Liver (tissue), 9 donors: ENCODE measurements around the gene AQP9. TPM values are rescaled to one million over a fixed set of nuclear protein-coding genes. Genes with fewer than 3 reads are reported as not detected.

Source experiments
- DNase-seq: peaks from one replicate; pipeline ENCODE4 v3.0.0-alpha.2; 2017; ENCODE audit warnings: low spot score
- H3K27ac ChIP-seq, 2 donors: one replicate each; pipeline ENCODE4 v1.7.0; 2013; ENCODE audit warnings: inconsistent platforms in 2 of 2, low read length in 2 of 2, control low read depth in 1 of 2, low read depth in 1 of 2, mild to moderate bottlenecking in 1 of 2
- H3K27me3 ChIP-seq, 4 donors: one replicate each; pipeline versions ENCODE4 v1.6.1 to v1.7.0; 2013; ENCODE audit warnings: low read length in 3 of 4, inconsistent platforms in 1 of 4, mild to moderate bottlenecking in 1 of 4, moderate library complexity in 1 of 4; ENCODE audit not compliant: control insufficient read depth in 4 of 4, insufficient read depth in 4 of 4
- H3K36me3 ChIP-seq, 4 donors: one replicate each; pipeline versions ENCODE4 v1.6.1 to v1.7.0; 2013; ENCODE audit warnings: low read length in 3 of 4, mild to moderate bottlenecking in 3 of 4, low read depth in 1 of 4, moderate library complexity in 1 of 4; ENCODE audit not compliant: control insufficient read depth in 4 of 4, insufficient read depth in 3 of 4
- H3K4me1 ChIP-seq, 4 donors: one replicate each; pipeline versions ENCODE4 v1.6.1 to v1.7.0; 2013; ENCODE audit warnings: low read length in 3 of 4, mild to moderate bottlenecking in 3 of 4, moderate library complexity in 1 of 4; ENCODE audit not compliant: control insufficient read depth in 4 of 4, insufficient read depth in 4 of 4
- H3K4me3 ChIP-seq, 3 donors: one replicate each; pipeline versions ENCODE4 v1.6.1 to v1.7.0; 2013; ENCODE audit warnings: low read length in 3 of 3, control low read depth in 1 of 3, low read depth in 1 of 3, mild to moderate bottlenecking in 1 of 3
- H3K9ac ChIP-seq, 2 donors: one replicate each; pipeline ENCODE4 v1.7.0; 2013; ENCODE audit warnings: low read length in 2 of 2, mild to moderate bottlenecking in 2 of 2, moderate library complexity in 2 of 2, control low read depth in 1 of 2, low read depth in 1 of 2
- H3K9me3 ChIP-seq, 4 donors: one replicate each; pipeline versions ENCODE4 v1.6.1 to v1.7.0; 2013; ENCODE audit warnings: low read length in 3 of 4; ENCODE audit not compliant: control insufficient read depth in 4 of 4
- ATF3 ChIP-seq: IDR thresholded peaks from 2 replicates; pipeline ENCODE4 v1.6.1; 2016; ENCODE audit warnings: antibody characterized with exemption
- CTCF ChIP-seq: fragments of 150-350 bp; IDR thresholded peaks from 2 replicates; pipeline ENCODE4 v1.5.1; 2017; ENCODE audit warnings: improper control_type of control experiment, low read depth, low read length; ENCODE audit not compliant: missing input control
- EGR1 ChIP-seq, 2 donors: IDR thresholded peaks; 2 replicates each; pipeline ENCODE4 v1.6.1; 2016 to 2018; ENCODE audit warnings: antibody characterized with exemption in 2 of 2, low read depth in 2 of 2
- FOXA1 ChIP-seq: IDR thresholded peaks from 2 replicates; pipeline ENCODE4 v1.6.1; 2016; ENCODE audit warnings: antibody characterized with exemption
- FOXA2 ChIP-seq: IDR thresholded peaks from 2 replicates; pipeline ENCODE4 v1.6.1; 2016; ENCODE audit warnings: antibody characterized with exemption
- HNF4A ChIP-seq, 2 donors: conservative IDR thresholded peaks; 2 replicates each; pipeline ENCODE4 v1.6.1; 2016; ENCODE audit warnings: antibody characterized with exemption in 2 of 2, mild to moderate bottlenecking in 2 of 2
- HNF4G ChIP-seq: IDR thresholded peaks from 2 replicates; pipeline ENCODE4 v1.6.1; 2016; ENCODE audit warnings: antibody characterized with exemption
- JUND ChIP-seq, 2 donors: IDR thresholded peaks; 2 replicates each; pipeline ENCODE4 v1.6.1; 2016; ENCODE audit warnings: antibody characterized with exemption in 2 of 2
- MAX ChIP-seq: IDR thresholded peaks from 2 replicates; pipeline ENCODE4 v1.6.1; 2016; ENCODE audit warnings: antibody characterized with exemption
- NR2F2 ChIP-seq: IDR thresholded peaks from 2 replicates; pipeline ENCODE4 v1.6.1; 2016; ENCODE audit warnings: antibody characterized with exemption
- RAD21 ChIP-seq, 2 donors: IDR thresholded peaks; 2 replicates each; pipeline ENCODE4 v1.6.1; 2016; ENCODE audit warnings: antibody characterized with exemption in 2 of 2, mild to moderate bottlenecking in 2 of 2
- RXRA ChIP-seq, 2 donors: IDR thresholded peaks; 2 replicates each; pipeline ENCODE4 v1.6.1; 2017 to 2018; ENCODE audit warnings: antibody characterized with exemption in 2 of 2, mild to moderate bottlenecking in 1 of 2
- TAF1 ChIP-seq: conservative IDR thresholded peaks from 2 replicates; pipeline ENCODE4 v1.6.1; 2016; ENCODE audit warnings: antibody characterized with exemption, mild to moderate bottlenecking
- ZBTB33 ChIP-seq: IDR thresholded peaks from 2 replicates; pipeline ENCODE4 v1.6.1; 2016; ENCODE audit warnings: antibody characterized with exemption
- WGBS: extraction: QIAGEN DNeasy Blood & Tissue Kit; methylation state at CpG from one replicate; pipeline ENCODE4 v1.1.7; 2013; 5-methylcytosine and 5-hydroxymethylcytosine counted together
- polyA plus RNA-seq, 2 donors: library from polyadenylated mRNA; stranded (reverse) in 1 of 2; unstranded in 1 of 2; fragments of 200-250 nt in 1 of 2; fragments of >200 nt in 1 of 2; fragmentation: Nextera tagmentation in 1 of 2; extraction: Ambion mirVana in 1 of 2; gene quantifications; one replicate each; pipeline versions ENCODE4 v1.2.1 to v1.2.3, GENCODE V29; 2013 to 2015
- total RNA-seq, 2 donors: library from RNA; depleted of rRNA; stranded (reverse); fragments of >200 nt; gene quantifications; one replicate each; pipeline ENCODE4 v1.2.3, GENCODE V29; 2014
- TF ChIP-seq, protein P1 (sequence below): IDR thresholded peaks from 2 replicates; pipeline ENCODE4 v1.6.1; 2016; ENCODE audit warnings: antibody characterized with exemption, mild to moderate bottlenecking
- donor health status: healthy.
- donor health status: healthy.
- donor health status: healthy.
- donor health status: healthy.
- donor health status: healthy.

The AQP9 gene
- total and polyA plus RNA-seq, 4 donors: 1.4 to 111 (median 86.6) TPM

DNA sequence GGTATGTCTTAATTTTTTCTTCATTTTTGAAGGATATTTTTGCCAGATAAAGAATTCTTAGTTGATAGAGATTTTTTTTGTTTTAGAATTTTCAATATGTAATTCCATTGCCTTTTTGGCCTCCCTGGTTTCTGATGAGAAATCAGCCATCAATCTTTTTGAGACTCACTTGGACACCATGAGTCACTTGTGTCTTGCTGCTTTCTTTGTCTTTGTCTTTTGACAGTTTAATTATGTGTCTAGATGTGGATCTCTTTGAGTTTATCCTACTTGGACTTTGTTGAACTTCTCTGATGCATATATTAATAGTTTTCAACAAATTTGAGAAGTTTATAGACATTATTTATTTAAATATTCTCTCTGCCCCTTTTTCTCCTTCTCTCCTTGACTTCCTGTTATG is 34.7 kb upstream of the AQP9 start:
- Histone ChIP-seq H3K9ac (no peak overlapping the region), H3K36me3 (no peaks in the 10 kb centered on the region), H3K27me3 (no peaks in the 10 kb centered on the region), H3K4me3 (no peak overlapping the region), H3K27ac (no peak overlapping the region), H3K4me1 (no peaks in the 10 kb centered on the region), H3K9me3 (no peaks in the 10 kb centered on the region)
- no peak for DNase-seq
- TF ChIP-seq TAF1 (no peak), RAD21 (IDR thresholded peaks at IDR 0.05) (no peak), HNF4A (conservative IDR thresholded peaks at IDR 0.05) (no peak), FOXA2 (no peak), MAX (no peak)

GRCh38 chr15:58108117-58108516 is 30.1 kb upstream of the AQP9 start:
- Histone ChIP-seq H3K4me3 (no peak overlapping the region), H3K9ac (no peak overlapping the region), H3K36me3 (no peaks in the 10 kb centered on the region), H3K27ac (no peak overlapping the region), H3K9me3 (no peaks in the 10 kb centered on the region), H3K4me1 (no peaks in the 10 kb centered on the region), H3K27me3 (no peaks in the 10 kb centered on the region)
- no peak for DNase-seq
- 82% methylated on average over 2 of the region's 2 CpGs for WGBS
- no peak for TF ChIP-seq FOXA1
- no peak for TF ChIP-seq JUND (IDR thresholded peaks at IDR 0.05)
- TF ChIP-seq TAF1: no peak
- TF ChIP-seq NR2F2: no peak
- TF ChIP-seq, protein P1, sequence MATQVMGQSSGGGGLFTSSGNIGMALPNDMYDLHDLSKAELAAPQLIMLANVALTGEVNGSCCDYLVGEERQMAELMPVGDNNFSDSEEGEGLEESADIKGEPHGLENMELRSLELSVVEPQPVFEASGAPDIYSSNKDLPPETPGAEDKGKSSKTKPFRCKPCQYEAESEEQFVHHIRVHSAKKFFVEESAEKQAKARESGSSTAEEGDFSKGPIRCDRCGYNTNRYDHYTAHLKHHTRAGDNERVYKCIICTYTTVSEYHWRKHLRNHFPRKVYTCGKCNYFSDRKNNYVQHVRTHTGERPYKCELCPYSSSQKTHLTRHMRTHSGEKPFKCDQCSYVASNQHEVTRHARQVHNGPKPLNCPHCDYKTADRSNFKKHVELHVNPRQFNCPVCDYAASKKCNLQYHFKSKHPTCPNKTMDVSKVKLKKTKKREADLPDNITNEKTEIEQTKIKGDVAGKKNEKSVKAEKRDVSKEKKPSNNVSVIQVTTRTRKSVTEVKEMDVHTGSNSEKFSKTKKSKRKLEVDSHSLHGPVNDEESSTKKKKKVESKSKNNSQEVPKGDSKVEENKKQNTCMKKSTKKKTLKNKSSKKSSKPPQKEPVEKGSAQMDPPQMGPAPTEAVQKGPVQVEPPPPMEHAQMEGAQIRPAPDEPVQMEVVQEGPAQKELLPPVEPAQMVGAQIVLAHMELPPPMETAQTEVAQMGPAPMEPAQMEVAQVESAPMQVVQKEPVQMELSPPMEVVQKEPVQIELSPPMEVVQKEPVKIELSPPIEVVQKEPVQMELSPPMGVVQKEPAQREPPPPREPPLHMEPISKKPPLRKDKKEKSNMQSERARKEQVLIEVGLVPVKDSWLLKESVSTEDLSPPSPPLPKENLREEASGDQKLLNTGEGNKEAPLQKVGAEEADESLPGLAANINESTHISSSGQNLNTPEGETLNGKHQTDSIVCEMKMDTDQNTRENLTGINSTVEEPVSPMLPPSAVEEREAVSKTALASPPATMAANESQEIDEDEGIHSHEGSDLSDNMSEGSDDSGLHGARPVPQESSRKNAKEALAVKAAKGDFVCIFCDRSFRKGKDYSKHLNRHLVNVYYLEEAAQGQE: no peak
- no peak for TF ChIP-seq RXRA (IDR thresholded peaks at IDR 0.05)
- no peak for TF ChIP-seq EGR1 (IDR thresholded peaks at IDR 0.05; ENCODE audit: low read depth in 2 of 2)
- no peak for TF ChIP-seq HNF4G
- TF ChIP-seq ZBTB33: no peak
- no peak for TF ChIP-seq FOXA2
- TF ChIP-seq ATF3: no peak
- no peak for TF ChIP-seq CTCF
